AG10803 (cell line): ENCODE results near the gene DHX29.

Experiments
- DNase-seq: peaks from one replicate; pipeline ENCODE4 v3.0.0; 2010; ENCODE audit warnings: low read depth
- H3K4me3 ChIP-seq: 2 replicates; pipeline ENCODE4 v1.5.1; 2011; ENCODE audit warnings: mild to moderate bottlenecking, low read length, control low read depth
- CTCF ChIP-seq: conservative IDR thresholded peaks from 2 replicates; pipeline ENCODE4 v1.5.1; 2011; ENCODE audit warnings: mild to moderate bottlenecking, low read length, control low read depth, inconsistent platforms

The DHX29 gene

GRCh38 chr5:55300890-55301289 is 6.6 kb downstream of the DHX29 start:
- TF ChIP-seq CTCF: no peak
- DNase-seq: no peak
- no peak overlapping the region for H3K4me3 ChIP-seq

- no peak for TF ChIP-seq CTCF
- DNase-seq: no peak
- H3K4me3 ChIP-seq: no peak overlapping the region
Observed at GRCh38 chr5:55294935-55295334, 12.6 kb downstream of the DHX29 start.

GRCh38 chr5:55290991-55291390 is 16.5 kb downstream of the DHX29 start:
- TF ChIP-seq CTCF: no peak
- no peak for DNase-seq
- no peak overlapping the region for H3K4me3 ChIP-seq

- DNase-seq: no peak
- no peak for TF ChIP-seq CTCF
- no peak overlapping the region for H3K4me3 ChIP-seq
Observed at GRCh38 chr5:55289808-55290207, 17.7 kb downstream of the DHX29 start.

- DNase-seq: peak; percentile 2
Observed at GRCh38 chr5:55286411-55286933, 21.0 kb downstream of the DHX29 start.

GRCh38 chr5:55278778-55279177 is 28.7 kb downstream of the DHX29 start:
- peak; percentile 22 for DNase-seq
- TF ChIP-seq CTCF: no peak
- no peak overlapping the region for H3K4me3 ChIP-seq

More at GRCh38 chr5:55286411-55286933, 21.0 kb downstream of the DHX29 start:
- TF ChIP-seq CTCF: no peak
- H3K4me3 ChIP-seq: no peak overlapping the region

- TF ChIP-seq CTCF: no peak
- H3K4me3 ChIP-seq: no peak overlapping the region
- peak; percentile 1 for DNase-seq
Observed at GRCh38 chr5:55276771-55277170, 30.7 kb downstream of the DHX29 start.
